Measurements from ENCODE around the gene DAB2IP.

DAB2IP gene

GRCh38 chr9:121749614-121750013 lies 98.2 kb downstream of the DAB2IP start:
- TF ChIP-seq, protein P1, sequence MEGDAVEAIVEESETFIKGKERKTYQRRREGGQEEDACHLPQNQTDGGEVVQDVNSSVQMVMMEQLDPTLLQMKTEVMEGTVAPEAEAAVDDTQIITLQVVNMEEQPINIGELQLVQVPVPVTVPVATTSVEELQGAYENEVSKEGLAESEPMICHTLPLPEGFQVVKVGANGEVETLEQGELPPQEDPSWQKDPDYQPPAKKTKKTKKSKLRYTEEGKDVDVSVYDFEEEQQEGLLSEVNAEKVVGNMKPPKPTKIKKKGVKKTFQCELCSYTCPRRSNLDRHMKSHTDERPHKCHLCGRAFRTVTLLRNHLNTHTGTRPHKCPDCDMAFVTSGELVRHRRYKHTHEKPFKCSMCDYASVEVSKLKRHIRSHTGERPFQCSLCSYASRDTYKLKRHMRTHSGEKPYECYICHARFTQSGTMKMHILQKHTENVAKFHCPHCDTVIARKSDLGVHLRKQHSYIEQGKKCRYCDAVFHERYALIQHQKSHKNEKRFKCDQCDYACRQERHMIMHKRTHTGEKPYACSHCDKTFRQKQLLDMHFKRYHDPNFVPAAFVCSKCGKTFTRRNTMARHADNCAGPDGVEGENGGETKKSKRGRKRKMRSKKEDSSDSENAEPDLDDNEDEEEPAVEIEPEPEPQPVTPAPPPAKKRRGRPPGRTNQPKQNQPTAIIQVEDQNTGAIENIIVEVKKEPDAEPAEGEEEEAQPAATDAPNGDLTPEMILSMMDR (IDR thresholded peaks at IDR 0.05), result no peak

DNA sequence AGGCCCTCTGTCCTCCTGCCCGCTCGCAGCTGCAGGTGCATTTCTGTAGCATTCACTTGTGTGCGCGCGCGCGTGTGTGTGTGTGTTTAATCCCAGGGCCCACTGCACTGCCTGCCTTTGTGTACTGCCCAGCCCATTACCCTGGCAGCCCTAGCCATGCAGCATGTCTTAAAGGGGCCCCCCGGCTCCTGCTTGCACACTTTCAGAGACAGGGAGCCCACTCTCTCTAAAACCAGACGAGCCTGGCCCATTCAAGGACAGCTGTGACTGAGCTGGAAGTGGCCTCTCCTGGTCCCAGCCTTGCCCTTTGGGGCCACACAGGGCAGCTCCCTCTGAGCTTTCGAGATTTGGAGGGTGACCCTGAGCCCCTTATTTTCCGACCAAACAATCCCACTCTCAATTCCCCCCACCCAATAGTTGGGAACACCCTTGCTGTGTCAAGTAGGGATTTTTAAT lies 98.9 kb downstream of the DAB2IP start:
- TF ChIP-seq, protein P1 (IDR thresholded peaks at IDR 0.05), result no peak

DNA sequence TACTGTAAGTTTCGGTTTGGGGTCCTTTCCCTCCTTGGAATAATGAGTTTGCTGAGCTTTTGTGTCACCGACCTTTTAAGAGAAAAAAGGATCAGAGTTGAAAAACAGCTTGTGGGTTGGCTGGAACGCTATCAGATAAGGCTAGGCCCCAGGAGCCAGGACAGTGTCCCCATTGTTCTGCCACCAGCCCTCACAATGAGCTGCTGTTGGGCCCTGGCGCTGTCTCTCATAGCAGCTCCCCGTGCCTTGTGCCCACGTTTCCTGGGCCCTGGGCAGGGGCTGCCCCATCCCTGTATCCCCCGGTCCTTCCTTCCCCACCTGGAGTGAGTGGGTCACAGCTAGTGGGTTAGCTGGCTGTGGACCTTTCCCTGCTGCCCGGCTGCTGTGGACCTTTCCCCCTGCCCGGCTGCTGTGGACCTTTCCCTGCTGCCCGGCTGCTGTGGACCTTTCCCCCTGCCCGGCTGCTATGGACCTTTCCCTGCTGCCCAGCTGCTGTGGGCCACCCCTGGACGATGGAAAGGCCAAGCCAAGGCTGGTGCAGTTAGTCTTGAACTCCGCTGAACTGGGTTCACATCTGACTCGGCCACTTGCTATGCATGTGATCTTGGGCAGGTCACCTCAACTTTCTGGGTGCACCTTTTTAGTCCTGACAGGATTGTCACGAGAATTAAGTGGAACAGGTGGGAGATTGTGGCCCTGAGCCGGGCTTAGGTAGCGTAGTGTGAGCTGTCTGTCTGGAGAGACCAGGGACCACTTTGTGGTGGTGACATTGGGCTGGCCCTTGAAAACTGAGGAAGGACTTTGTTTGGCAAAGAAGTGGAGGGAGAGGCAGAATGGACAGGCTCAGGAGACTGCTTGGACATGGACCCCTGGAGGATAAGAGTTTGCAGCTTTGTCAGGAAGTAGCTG lies 99.5 kb downstream of the DAB2IP start:
- TF ChIP-seq, protein P1 (IDR thresholded peaks at IDR 0.05), result no peak

GRCh38 chr9:121751686-121752445 lies 100.4 kb downstream of the DAB2IP start:
- TF ChIP-seq, protein P1 (IDR thresholded peaks at IDR 0.05), result no peak

DNA sequence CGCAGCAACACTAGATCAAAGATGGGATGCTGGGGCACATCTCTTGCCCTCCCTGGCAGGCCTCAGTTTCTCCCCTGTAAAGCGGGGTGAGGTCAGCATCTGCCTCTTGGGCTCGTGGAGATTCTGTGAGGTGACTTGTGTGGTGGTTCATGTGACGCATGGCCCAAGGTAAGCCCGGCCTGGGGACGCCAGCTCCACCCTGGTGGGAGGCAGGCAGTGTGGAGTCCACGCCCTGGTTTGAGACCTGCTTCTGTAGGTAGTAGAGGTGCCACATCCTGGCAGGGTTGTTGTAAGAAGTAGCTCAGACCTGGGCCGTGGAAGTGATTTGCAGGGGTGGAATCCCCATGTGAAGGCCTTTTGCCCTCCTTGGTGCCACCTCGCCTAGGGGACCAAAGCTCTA lies 101.5 kb downstream of the DAB2IP start:
- TF ChIP-seq, protein P1 (IDR thresholded peaks at IDR 0.05), result no peak

DNA sequence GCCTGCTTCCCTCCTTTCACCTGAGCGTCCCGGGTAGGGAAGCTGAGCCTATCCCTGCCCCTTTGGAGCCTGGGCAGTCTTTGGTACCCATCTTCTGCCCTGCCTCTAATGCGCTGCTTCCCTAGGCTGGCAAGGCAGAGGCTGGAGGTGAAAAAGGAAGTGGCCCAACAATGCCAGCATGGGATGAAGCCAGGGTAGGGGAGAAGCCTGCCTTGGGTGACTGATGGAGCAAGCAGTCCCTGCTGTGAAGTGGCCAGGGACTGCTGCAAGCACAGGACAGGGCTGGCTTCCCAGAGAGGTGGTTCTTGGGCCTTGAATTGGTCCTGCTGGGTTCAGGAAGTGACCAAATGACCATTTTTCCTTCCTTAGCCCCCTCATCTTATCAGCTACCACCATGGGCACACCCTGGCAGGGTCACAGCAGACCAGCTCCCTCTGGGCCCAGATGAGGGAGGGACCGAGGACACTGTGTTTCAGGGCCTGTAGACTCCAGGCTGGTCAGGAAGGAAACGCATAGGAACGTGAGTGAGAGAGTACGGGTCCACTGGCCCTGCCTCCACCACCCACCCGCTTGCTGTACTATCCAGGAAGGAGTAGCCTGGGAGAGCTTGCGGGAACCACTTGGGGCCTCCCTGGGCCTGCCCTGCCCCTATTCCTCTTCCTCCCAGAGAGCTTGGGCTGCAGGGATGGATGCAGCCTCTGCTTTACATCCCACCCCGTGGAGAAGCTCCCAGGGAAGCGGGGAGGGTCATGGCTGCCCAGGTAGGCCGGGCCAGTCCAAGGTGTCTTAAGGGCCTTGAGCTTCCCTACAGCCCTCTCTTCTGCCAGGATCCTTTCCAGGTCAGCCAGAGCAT lies 102.6 kb downstream of the DAB2IP start:
- TF ChIP-seq, protein P1 (IDR thresholded peaks at IDR 0.05), result no peak

Data from LNCAP (cell line).